HEK293 (cell line): Measurements from ENCODE around the gene ICE1.
A peak's percentile ranks its signal among the peaks of the same experiment; 100 is the strongest.

Experiments used
- CTCF ChIA-PET: fragments of 350-600 bp; formaldehyde crosslinking; extraction: SDS; loops from one replicate; lab custom pipeline; 2021; ENCODE audit warnings: antibody characterized with exemption; lab: Yijun Ruan, JAX
- POLR2A ChIA-PET: fragments of 300-600 bp; formaldehyde crosslinking; extraction: SDS; loops from one replicate; lab custom pipeline; 2020; ENCODE audit warnings: antibody characterized with exemption, inconsistent platforms; lab: Yijun Ruan, JAX
- H3K27ac ChIP-seq: fragments of 200-500 bp; sonication (Bioruptor generic); 2 replicates; pipeline ENCODE4 v1.5.1; 2014; ENCODE audit warnings: low read depth, low read length, control low read depth, inconsistent platforms; ENCODE audit errors: extremely low read depth
- H3K36me3 ChIP-seq, 2 experiments: fragments of 200-500 bp in 1 of 2; sonication (Bioruptor generic) in 1 of 2; 1 replicate in 1 of 2; 2 replicates in 1 of 2; pipeline ENCODE4 v1.5.1; 2014 to 2017; ENCODE audit warnings: inconsistent platforms in 2 of 2, low read length in 2 of 2; ENCODE audit not compliant: control insufficient read depth in 2 of 2, insufficient read depth in 1 of 2
- H3K4me1 ChIP-seq: fragments of 200-500 bp; sonication (Bioruptor generic); 2 replicates; pipeline ENCODE4 v1.5.1; 2014; ENCODE audit warnings: mild to moderate bottlenecking, low read length, inconsistent platforms; ENCODE audit not compliant: control insufficient read depth, insufficient read depth
- H3K4me3 ChIP-seq: 2 replicates; pipeline ENCODE4 v1.5.1; 2011; ENCODE audit warnings: low read depth, mild to moderate bottlenecking, control low read depth, low read length, moderate library complexity
- H3K9me3 ChIP-seq: fragments of 200-500 bp; sonication (Bioruptor generic); 2 replicates; pipeline ENCODE4 v1.5.1; 2014; ENCODE audit warnings: low read depth, low read length, inconsistent platforms; ENCODE audit not compliant: control insufficient read depth, insufficient read depth
- EGR2 ChIP-seq: fragments of 450-650 bp; formaldehyde crosslinking; IDR thresholded peaks from 2 replicates; pipeline ENCODE4 v1.5.1; 2016; ENCODE audit warnings: low read depth, missing biosample characterization, missing genetic modification characterization
- FEZF1 ChIP-seq: fragments of 450-650 bp; formaldehyde crosslinking; IDR thresholded peaks from 2 replicates; pipeline ENCODE4 v1.5.1; 2016; ENCODE audit warnings: missing biosample characterization, missing genetic modification characterization
- KLF1 ChIP-seq: fragments of 450-650 bp; formaldehyde crosslinking; IDR thresholded peaks from 2 replicates; pipeline ENCODE4 v1.5.1; 2016; ENCODE audit warnings: missing biosample characterization, missing genetic modification characterization
- KLF10 ChIP-seq: fragments of 450-650 bp; IDR thresholded peaks from 2 replicates; pipeline ENCODE4 v1.5.1; 2018; ENCODE audit warnings: missing biosample characterization, mild to moderate bottlenecking, missing genetic modification characterization
- KLF9 ChIP-seq: fragments of 450-650 bp; formaldehyde crosslinking; IDR thresholded peaks from 2 replicates; pipeline ENCODE4 v1.5.1; 2016; ENCODE audit warnings: missing biosample characterization, missing genetic modification characterization, low read depth
- SP2 ChIP-seq: fragments of 450-650 bp; formaldehyde crosslinking; IDR thresholded peaks from 2 replicates; pipeline ENCODE4 v1.5.1; 2016; ENCODE audit warnings: missing biosample characterization, missing genetic modification characterization
- SP3 ChIP-seq: fragments of 450-650 bp; formaldehyde crosslinking; IDR thresholded peaks from 2 replicates; pipeline ENCODE4 v1.5.1; 2016; ENCODE audit warnings: missing biosample characterization, missing genetic modification characterization
- SP7 ChIP-seq: fragments of 450-650 bp; formaldehyde crosslinking; IDR thresholded peaks from 2 replicates; pipeline ENCODE4 v1.5.1; 2016; ENCODE audit warnings: missing biosample characterization, missing genetic modification characterization
- WT1 ChIP-seq: fragments of 450-650 bp; formaldehyde crosslinking; IDR thresholded peaks from 2 replicates; pipeline ENCODE4 v1.5.1; 2016; ENCODE audit warnings: missing biosample characterization, missing genetic modification characterization
- ZBTB20 ChIP-seq: fragments of 450-650 bp; formaldehyde crosslinking; IDR thresholded peaks from 2 replicates; pipeline ENCODE4 v1.5.1; 2016; ENCODE audit warnings: missing biosample characterization, missing genetic modification characterization
- ZBTB7A ChIP-seq: fragments of 450-650 bp; formaldehyde crosslinking; IDR thresholded peaks from 2 replicates; pipeline ENCODE4 v1.5.1; 2016; ENCODE audit warnings: low read depth, missing biosample characterization, missing genetic modification characterization
- ZFHX2 ChIP-seq: fragments of 450-650 bp; formaldehyde crosslinking; conservative IDR thresholded peaks from 2 replicates; pipeline ENCODE4 v1.5.1; 2016; ENCODE audit warnings: missing biosample characterization, missing genetic modification characterization
- ZNF155 ChIP-seq: fragments of 450-650 bp; formaldehyde crosslinking; IDR thresholded peaks from 2 replicates; pipeline ENCODE4 v1.5.1; 2016; ENCODE audit warnings: missing biosample characterization, missing genetic modification characterization
- ZNF16 ChIP-seq: fragments of 450-650 bp; formaldehyde crosslinking; IDR thresholded peaks from 2 replicates; pipeline ENCODE4 v1.5.1; 2016; ENCODE audit warnings: low read depth, missing biosample characterization, missing genetic modification characterization
- ZNF19 ChIP-seq: fragments of 450-650 bp; formaldehyde crosslinking; IDR thresholded peaks from 2 replicates; pipeline ENCODE4; 2016; ENCODE audit warnings: missing biosample characterization, missing genetic modification characterization, low read depth
- ZNF335 ChIP-seq: fragments of 450-650 bp; formaldehyde crosslinking; conservative IDR thresholded peaks from 2 replicates; pipeline ENCODE4 v1.5.1; 2016; ENCODE audit warnings: missing biosample characterization, missing genetic modification characterization
- ZNF341 ChIP-seq: fragments of 450-650 bp; formaldehyde crosslinking; IDR thresholded peaks from 2 replicates; pipeline ENCODE4; 2016; ENCODE audit warnings: low read depth, missing biosample characterization, missing genetic modification characterization
- ZNF433 ChIP-seq: fragments of 450-650 bp; formaldehyde crosslinking; IDR thresholded peaks from 2 replicates; pipeline ENCODE4 v1.5.1; 2016; ENCODE audit warnings: missing biosample characterization, missing genetic modification characterization, low read depth
- ZNF48 ChIP-seq: fragments of 450-650 bp; formaldehyde crosslinking; IDR thresholded peaks from 2 replicates; pipeline ENCODE4 v1.5.1; 2016; ENCODE audit warnings: missing biosample characterization, missing genetic modification characterization
- ZNF600 ChIP-seq: fragments of 450-650 bp; formaldehyde crosslinking; IDR thresholded peaks from 2 replicates; pipeline ENCODE4 v1.5.1; 2016; ENCODE audit warnings: missing biosample characterization, missing genetic modification characterization
- ZNF658 ChIP-seq: fragments of 450-650 bp; formaldehyde crosslinking; IDR thresholded peaks from 2 replicates; pipeline ENCODE4; 2016; ENCODE audit warnings: missing biosample characterization, missing genetic modification characterization
- ZNF664 ChIP-seq: fragments of 450-650 bp; formaldehyde crosslinking; IDR thresholded peaks from 2 replicates; pipeline ENCODE4 v1.5.1; 2016; ENCODE audit warnings: missing biosample characterization, missing genetic modification characterization
- TF ChIP-seq, protein P1 (sequence below): fragments of 450-650 bp; formaldehyde crosslinking; conservative IDR thresholded peaks from 2 replicates; pipeline ENCODE4 v1.5.1; 2016; ENCODE audit warnings: low read depth, missing biosample characterization, missing genetic modification characterization
- TF ChIP-seq, protein P2 (sequence below): fragments of 450-650 bp; formaldehyde crosslinking; IDR thresholded peaks from 2 replicates; pipeline ENCODE4 v1.5.1; 2016; ENCODE audit warnings: missing biosample characterization, missing genetic modification characterization

Gene ICE1

DNA sequence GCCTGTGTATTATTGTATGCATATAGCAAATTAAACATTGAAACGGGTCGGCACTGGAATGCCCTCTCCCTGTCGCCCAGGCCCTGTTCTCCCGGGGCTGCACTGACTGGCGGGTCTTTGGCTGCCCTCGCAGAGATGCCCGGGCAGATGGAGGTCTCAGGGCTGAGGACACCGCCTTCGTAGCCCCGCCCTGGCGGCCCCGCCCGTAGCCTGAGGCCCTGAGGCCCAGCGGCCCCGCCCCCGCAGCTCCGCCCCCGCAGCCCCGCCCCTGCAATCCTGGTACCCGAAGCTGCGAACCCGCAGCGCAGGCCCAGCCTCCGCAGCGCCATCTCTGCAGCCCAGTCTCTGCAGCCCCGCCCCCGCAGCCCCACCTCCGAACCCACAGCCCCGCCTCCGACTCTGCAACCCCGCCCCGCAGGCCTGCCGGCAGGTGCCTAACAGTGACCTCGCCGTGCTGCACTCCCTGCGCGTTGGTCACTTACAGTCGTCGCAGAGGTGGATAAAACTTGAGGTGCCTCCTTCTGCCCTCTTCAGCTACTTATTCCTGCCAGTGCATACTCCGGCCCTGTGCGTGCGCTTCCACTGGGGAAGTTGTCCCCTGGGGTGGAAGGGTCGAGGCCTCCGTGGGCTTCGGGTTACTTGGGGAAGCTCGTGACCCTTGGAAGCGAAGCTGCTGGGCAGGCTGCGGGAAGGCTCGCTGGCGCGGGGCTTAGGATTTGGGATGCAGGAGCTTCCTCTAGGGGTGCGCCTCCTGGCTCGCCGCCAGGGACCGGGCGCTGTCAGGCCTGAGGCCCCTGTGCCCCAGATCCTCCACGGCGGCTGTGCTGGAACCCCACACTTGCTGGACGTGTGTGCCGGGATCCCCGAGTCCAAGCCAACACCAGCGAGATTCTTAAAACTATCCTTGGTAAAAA is 72.3 kb downstream of the ICE1 start:
- POLR2A ChIA-PET: no interaction called here
- Histone ChIP-seq H3K36me3 (peaks cover 2 to 7% of the 10 kb centered on the region in 2 experiments; a peak in 2 of 3 replicates), H3K27ac (no peak overlapping the region), H3K4me1 (peaks cover 5% of the 10 kb centered on the region), H3K4me3 (no peak overlapping the region), H3K9me3 (no peaks in the 10 kb centered on the region)
- CTCF ChIA-PET: interaction anchor here (0.5 to 1.3 kb wide), 3 partner anchors 12 to 1255 kb away, joined by 3 to 5 read pairs (median 4); no protein-coding TSS in a partner anchor
- peak; percentile 67 for TF ChIP-seq EGR2 (tag by site-specific recombination)
- peak; percentile 49 for TF ChIP-seq SP2 (tag by site-specific recombination)
- TF ChIP-seq, protein P1, sequence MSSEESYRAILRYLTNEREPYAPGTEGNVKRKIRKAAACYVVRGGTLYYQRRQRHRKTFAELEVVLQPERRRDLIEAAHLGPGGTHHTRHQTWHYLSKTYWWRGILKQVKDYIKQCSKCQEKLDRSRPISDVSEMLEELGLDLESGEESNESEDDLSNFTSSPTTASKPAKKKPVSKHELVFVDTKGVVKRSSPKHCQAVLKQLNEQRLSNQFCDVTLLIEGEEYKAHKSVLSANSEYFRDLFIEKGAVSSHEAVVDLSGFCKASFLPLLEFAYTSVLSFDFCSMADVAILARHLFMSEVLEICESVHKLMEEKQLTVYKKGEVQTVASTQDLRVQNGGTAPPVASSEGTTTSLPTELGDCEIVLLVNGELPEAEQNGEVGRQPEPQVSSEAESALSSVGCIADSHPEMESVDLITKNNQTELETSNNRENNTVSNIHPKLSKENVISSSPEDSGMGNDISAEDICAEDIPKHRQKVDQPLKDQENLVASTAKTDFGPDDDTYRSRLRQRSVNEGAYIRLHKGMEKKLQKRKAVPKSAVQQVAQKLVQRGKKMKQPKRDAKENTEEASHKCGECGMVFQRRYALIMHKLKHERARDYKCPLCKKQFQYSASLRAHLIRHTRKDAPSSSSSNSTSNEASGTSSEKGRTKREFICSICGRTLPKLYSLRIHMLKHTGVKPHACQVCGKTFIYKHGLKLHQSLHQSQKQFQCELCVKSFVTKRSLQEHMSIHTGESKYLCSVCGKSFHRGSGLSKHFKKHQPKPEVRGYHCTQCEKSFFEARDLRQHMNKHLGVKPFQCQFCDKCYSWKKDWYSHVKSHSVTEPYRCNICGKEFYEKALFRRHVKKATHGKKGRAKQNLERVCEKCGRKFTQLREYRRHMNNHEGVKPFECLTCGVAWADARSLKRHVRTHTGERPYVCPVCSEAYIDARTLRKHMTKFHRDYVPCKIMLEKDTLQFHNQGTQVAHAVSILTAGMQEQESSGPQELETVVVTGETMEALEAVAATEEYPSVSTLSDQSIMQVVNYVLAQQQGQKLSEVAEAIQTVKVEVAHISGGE (tag by site-specific recombination): no peak
- TF ChIP-seq SP7 (tag by site-specific recombination): no peak
- TF ChIP-seq SP3 (tag by site-specific recombination): peak; percentile 34
- peak; percentile 36; the same call in 1 of the 2 replicates for TF ChIP-seq ZBTB20
- peak; percentile 60 for TF ChIP-seq KLF9 (tag by site-specific recombination)
- TF ChIP-seq ZNF433 (tag by site-specific recombination): no peak
- peak; percentile 80 for TF ChIP-seq ZNF335 (tag by site-specific recombination)
- no peak for TF ChIP-seq ZNF341 (tag by site-specific recombination)
- no peak for TF ChIP-seq ZNF48
- TF ChIP-seq, protein P2, sequence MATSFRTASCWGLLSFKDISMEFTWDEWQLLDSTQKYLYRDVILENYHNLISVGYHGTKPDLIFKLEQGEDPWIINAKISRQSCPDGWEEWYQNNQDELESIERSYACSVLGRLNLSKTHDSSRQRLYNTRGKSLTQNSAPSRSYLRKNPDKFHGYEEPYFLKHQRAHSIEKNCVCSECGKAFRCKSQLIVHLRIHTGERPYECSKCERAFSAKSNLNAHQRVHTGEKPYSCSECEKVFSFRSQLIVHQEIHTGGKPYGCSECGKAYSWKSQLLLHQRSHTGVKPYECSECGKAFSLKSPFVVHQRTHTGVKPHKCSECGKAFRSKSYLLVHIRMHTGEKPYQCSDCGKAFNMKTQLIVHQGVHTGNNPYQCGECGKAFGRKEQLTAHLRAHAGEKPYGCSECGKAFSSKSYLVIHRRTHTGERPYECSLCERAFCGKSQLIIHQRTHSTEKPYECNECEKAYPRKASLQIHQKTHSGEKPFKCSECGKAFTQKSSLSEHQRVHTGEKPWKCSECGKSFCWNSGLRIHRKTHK: no peak
- TF ChIP-seq KLF10 (tag by site-specific recombination): 0 out of 2 replicates have a peak, but pooled peaks have one; percentile 27
- peak; percentile 59 for TF ChIP-seq ZFHX2 (tag by site-specific recombination)
- no peak for TF ChIP-seq ZNF155 (tag by site-specific recombination)
- no peak for TF ChIP-seq ZNF19
- TF ChIP-seq ZNF658: no peak
- no peak for TF ChIP-seq ZBTB7A
- TF ChIP-seq FEZF1 (tag by site-specific recombination): peak; percentile 45; the same call in 1 of the 2 replicates
- TF ChIP-seq ZNF664: no peak
- no peak for TF ChIP-seq WT1 (tag by site-specific recombination)
- peak; percentile 70 for TF ChIP-seq KLF1
- peak; percentile 65 for TF ChIP-seq ZNF600 (tag by site-specific recombination)
- TF ChIP-seq ZNF16 (tag by site-specific recombination): no peak
